Hair follicular keratinocyte (primary cell): Measurements from ENCODE around the gene HELZ. TPM values are rescaled to one million over a fixed set of nuclear protein-coding genes. Genes with fewer than 3 reads are reported as not detected.

Source experiments
- total RNA-seq: library from RNA; depleted of rRNA; stranded (reverse); fragments of >200 nt; gene quantifications from 2 replicates; pipeline ENCODE4 v1.2.3, GENCODE V29; 2015

The HELZ gene, protein sequence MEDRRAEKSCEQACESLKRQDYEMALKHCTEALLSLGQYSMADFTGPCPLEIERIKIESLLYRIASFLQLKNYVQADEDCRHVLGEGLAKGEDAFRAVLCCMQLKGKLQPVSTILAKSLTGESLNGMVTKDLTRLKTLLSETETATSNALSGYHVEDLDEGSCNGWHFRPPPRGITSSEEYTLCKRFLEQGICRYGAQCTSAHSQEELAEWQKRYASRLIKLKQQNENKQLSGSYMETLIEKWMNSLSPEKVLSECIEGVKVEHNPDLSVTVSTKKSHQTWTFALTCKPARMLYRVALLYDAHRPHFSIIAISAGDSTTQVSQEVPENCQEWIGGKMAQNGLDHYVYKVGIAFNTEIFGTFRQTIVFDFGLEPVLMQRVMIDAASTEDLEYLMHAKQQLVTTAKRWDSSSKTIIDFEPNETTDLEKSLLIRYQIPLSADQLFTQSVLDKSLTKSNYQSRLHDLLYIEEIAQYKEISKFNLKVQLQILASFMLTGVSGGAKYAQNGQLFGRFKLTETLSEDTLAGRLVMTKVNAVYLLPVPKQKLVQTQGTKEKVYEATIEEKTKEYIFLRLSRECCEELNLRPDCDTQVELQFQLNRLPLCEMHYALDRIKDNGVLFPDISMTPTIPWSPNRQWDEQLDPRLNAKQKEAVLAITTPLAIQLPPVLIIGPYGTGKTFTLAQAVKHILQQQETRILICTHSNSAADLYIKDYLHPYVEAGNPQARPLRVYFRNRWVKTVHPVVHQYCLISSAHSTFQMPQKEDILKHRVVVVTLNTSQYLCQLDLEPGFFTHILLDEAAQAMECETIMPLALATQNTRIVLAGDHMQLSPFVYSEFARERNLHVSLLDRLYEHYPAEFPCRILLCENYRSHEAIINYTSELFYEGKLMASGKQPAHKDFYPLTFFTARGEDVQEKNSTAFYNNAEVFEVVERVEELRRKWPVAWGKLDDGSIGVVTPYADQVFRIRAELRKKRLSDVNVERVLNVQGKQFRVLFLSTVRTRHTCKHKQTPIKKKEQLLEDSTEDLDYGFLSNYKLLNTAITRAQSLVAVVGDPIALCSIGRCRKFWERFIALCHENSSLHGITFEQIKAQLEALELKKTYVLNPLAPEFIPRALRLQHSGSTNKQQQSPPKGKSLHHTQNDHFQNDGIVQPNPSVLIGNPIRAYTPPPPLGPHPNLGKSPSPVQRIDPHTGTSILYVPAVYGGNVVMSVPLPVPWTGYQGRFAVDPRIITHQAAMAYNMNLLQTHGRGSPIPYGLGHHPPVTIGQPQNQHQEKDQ (N-terminal part only)
- 14.8 and 21.6 TPM in 2 replicates for total RNA-seq

GRCh38 chr17:67245073-67245693 lies at the start of gene HELZ:
Gene HELZ (minus strand): TSS chr17:67245196. CDS start chr17:67218804, 26,392 bp downstream.

GRCh38 chr17:67044016-67044772 lies 200.8 kb downstream of the HELZ start, which contains the start of gene CACNG1:
Gene CACNG1 (plus strand): TSS chr17:67044554. CDS start chr17:67044661, 107 bp downstream.

Other genes with a start within 250 kb of the HELZ start
- gene CACNG1, start 200.6 kb downstream of the HELZ start, total RNA-seq, result not detected in 2 replicates
- 19.7 and 30.6 TPM in 2 replicates for gene PSMD12, start 121.4 kb upstream of the HELZ start, total RNA-seq
- gene PITPNC1, start 132.1 kb upstream of the HELZ start, total RNA-seq, result 9.7 and 17.6 TPM in 2 replicates